Measurements from ENCODE around the gene TSSK3. TPM values are rescaled to one million over a fixed set of nuclear protein-coding genes. Genes with fewer than 3 reads are reported as not detected.

Gene TSSK3
- total and polyA plus RNA-seq, 2 experiments from 2014 or later = not detected

DNA sequence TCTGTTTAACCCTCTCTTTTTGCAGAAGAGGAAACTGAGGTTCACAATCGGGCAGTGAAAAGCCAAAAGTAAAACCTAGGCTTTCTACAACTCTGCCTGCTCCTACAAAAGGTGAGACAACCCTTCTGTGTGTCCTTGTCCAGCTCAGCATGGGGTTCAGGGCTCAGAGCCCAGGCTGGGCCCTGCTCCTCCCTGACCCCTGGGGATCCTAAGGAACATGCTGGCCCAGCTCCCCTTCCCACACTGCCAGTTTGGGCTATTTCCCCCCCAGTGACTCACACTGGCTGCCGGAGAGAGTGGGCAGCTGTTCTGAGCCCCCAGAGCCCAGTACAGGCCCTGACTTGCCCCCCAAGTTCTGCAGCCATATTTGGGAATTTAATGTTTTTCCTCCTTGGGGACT, 8.9 kb upstream of the TSSK3 start:
- H3K9me2 ChIP-seq (ENCODE audit: insufficient read depth) = peaks cover 10% of the 10 kb centered on the region; the same call in 1 of the 2 replicates
- DNase-seq (ENCODE audit: low spot score) = no peak
- no peak overlapping the region for H3K4me3 ChIP-seq
- H3K4me1 ChIP-seq (ENCODE audit: insufficient read depth) = no peaks in the 10 kb centered on the region; the same call in 1 of the 2 replicates
- H3K79me2 ChIP-seq (replicated peaks; ENCODE audit: insufficient read depth) = no peaks in the 10 kb centered on the region
- H3K36me3 ChIP-seq (ENCODE audit: insufficient read depth) = no peaks in the 10 kb centered on the region
- H3K27me3 ChIP-seq (ENCODE audit: insufficient read depth) = peaks cover 20% of the 10 kb centered on the region
- no peak for TF ChIP-seq STAT1 (IDR thresholded peaks at IDR 0.05; ENCODE audit: unreplicated experiment)
- H3K36me3 Mint-ChIP-seq (ENCODE audit: low read depth) = peaks cover 7% of the 10 kb centered on the region
- H3K27ac Mint-ChIP-seq = 0 out of 2 replicates have a peak overlapping the region, but pooled peaks have one; percentile 2
- peaks cover 13% of the 10 kb centered on the region; the same call in 1 of the 2 replicates for H3F3A ChIP-seq (replicated peaks; ENCODE audit: low read depth)
- no peak for ATAC-seq
- H3K9me3 Mint-ChIP-seq = peaks cover 18% of the 10 kb centered on the region
- no peak overlapping the region for H2AFZ ChIP-seq
- no peak overlapping the region for H3K27ac ChIP-seq (ENCODE audit: low read depth)
- H3K4me3 Mint-ChIP-seq = peak overlapping the region; percentile 51
- peaks cover 24% of the 10 kb centered on the region for H3K27me3 Mint-ChIP-seq (ENCODE audit: insufficient read depth, low read depth, poor library complexity)
- H4K20me1 ChIP-seq (replicated peaks; ENCODE audit: insufficient read depth) = no peaks in the 10 kb centered on the region
- peaks cover 18% of the 10 kb centered on the region for H3K4me1 Mint-ChIP-seq
- no peak overlapping the region for H3K4me2 ChIP-seq

- H3K4me1 Mint-ChIP-seq = peaks cover 18% of the 10 kb centered on the region
- no peak for TF ChIP-seq JUNB (IDR thresholded peaks at IDR 0.05; ENCODE audit: unreplicated experiment)
- TF ChIP-seq CREB1 (CRISPR knock-in tag; IDR thresholded peaks at IDR 0.05; ENCODE audit: low read depth) = no peak
- TF ChIP-seq ZNF114 (CRISPR knock-in tag; IDR thresholded peaks at IDR 0.05) = no peak
- no peak for TF ChIP-seq POLR2AphosphoS5 (IDR thresholded peaks at IDR 0.05; ENCODE audit: low read depth)
- TF ChIP-seq, protein P1, sequence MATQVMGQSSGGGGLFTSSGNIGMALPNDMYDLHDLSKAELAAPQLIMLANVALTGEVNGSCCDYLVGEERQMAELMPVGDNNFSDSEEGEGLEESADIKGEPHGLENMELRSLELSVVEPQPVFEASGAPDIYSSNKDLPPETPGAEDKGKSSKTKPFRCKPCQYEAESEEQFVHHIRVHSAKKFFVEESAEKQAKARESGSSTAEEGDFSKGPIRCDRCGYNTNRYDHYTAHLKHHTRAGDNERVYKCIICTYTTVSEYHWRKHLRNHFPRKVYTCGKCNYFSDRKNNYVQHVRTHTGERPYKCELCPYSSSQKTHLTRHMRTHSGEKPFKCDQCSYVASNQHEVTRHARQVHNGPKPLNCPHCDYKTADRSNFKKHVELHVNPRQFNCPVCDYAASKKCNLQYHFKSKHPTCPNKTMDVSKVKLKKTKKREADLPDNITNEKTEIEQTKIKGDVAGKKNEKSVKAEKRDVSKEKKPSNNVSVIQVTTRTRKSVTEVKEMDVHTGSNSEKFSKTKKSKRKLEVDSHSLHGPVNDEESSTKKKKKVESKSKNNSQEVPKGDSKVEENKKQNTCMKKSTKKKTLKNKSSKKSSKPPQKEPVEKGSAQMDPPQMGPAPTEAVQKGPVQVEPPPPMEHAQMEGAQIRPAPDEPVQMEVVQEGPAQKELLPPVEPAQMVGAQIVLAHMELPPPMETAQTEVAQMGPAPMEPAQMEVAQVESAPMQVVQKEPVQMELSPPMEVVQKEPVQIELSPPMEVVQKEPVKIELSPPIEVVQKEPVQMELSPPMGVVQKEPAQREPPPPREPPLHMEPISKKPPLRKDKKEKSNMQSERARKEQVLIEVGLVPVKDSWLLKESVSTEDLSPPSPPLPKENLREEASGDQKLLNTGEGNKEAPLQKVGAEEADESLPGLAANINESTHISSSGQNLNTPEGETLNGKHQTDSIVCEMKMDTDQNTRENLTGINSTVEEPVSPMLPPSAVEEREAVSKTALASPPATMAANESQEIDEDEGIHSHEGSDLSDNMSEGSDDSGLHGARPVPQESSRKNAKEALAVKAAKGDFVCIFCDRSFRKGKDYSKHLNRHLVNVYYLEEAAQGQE (IDR thresholded peaks at IDR 0.05; ENCODE audit: unreplicated experiment) = no peak
- TF ChIP-seq CTCF (conservative IDR thresholded peaks at IDR 0.05; ENCODE audit: low read depth in 2 of 2) = no peak
- TF ChIP-seq NANOG (IDR thresholded peaks at IDR 0.05; ENCODE audit: borderline replicate concordance) = no peak
- no peak for TF ChIP-seq ZNF331 (CRISPR knock-in tag; IDR thresholded peaks at IDR 0.05; ENCODE audit: low read depth)
- TF ChIP-seq, protein P2, sequence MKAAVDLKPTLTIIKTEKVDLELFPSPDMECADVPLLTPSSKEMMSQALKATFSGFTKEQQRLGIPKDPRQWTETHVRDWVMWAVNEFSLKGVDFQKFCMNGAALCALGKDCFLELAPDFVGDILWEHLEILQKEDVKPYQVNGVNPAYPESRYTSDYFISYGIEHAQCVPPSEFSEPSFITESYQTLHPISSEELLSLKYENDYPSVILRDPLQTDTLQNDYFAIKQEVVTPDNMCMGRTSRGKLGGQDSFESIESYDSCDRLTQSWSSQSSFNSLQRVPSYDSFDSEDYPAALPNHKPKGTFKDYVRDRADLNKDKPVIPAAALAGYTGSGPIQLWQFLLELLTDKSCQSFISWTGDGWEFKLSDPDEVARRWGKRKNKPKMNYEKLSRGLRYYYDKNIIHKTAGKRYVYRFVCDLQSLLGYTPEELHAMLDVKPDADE (IDR thresholded peaks at IDR 0.05) = no peak
- no peak for TF ChIP-seq EZH2phosphoT487 (IDR thresholded peaks at IDR 0.05; ENCODE audit: unreplicated experiment)
Measured at GRCh38 chr1:32353886-32354570, 8.3 kb upstream of the TSSK3 start.

More at GRCh38 chr1:32353886-32354570, 8.3 kb upstream of the TSSK3 start:
- Mint-ChIP-seq H3K27ac (0 out of 2 replicates have a peak overlapping the region, but pooled peaks have one; percentile 2), H3K9me3 (peaks cover 18% of the 10 kb centered on the region), H3K4me3 (peak overlapping the region; percentile 12; the same call in 1 of the 3 replicates), H3K27me3 (ENCODE audit: insufficient read depth, low read depth, poor library complexity) (peaks cover 24% of the 10 kb centered on the region), H3K36me3 (ENCODE audit: low read depth) (peaks cover 7% of the 10 kb centered on the region)
- no peak for DNase-seq (ENCODE audit: low spot score)
- H3K36me3 ChIP-seq (ENCODE audit: insufficient read depth) = no peaks in the 10 kb centered on the region
- no peak overlapping the region for H2AFZ ChIP-seq
- peaks cover 10% of the 10 kb centered on the region; the same call in 1 of the 2 replicates for H3K9me2 ChIP-seq (ENCODE audit: insufficient read depth)
- H3K79me2 ChIP-seq (replicated peaks; ENCODE audit: insufficient read depth) = no peaks in the 10 kb centered on the region
- ATAC-seq = no peak
- H3K4me2 ChIP-seq = no peak overlapping the region
- H3K4me3 ChIP-seq = no peak overlapping the region
- H3K27me3 ChIP-seq (ENCODE audit: insufficient read depth) = peaks cover 21% of the 10 kb centered on the region
- no peak overlapping the region for H3K27ac ChIP-seq (ENCODE audit: low read depth)
- H4K20me1 ChIP-seq (replicated peaks; ENCODE audit: insufficient read depth) = no peaks in the 10 kb centered on the region
- no peaks in the 10 kb centered on the region; the same call in 1 of the 2 replicates for H3K4me1 ChIP-seq (ENCODE audit: insufficient read depth)
- peaks cover 13% of the 10 kb centered on the region; the same call in 1 of the 2 replicates for H3F3A ChIP-seq (replicated peaks; ENCODE audit: low read depth)
